Suprapubic skin (tissue), 4 donors: ENCODE results near the gene RFESD.

ENCODE experiments used
- CTCF ChIP-seq, 2 donors: fragments of 200-600 bp in 1 of 2; fragments of 450-650 bp in 1 of 2; sonication (generic) in 1 of 2; IDR thresholded peaks; one replicate each; pipeline ENCODE4 v1.5.1; 2016 to 2019; ENCODE audit warnings: antibody characterized with exemption in 2 of 2, mild to moderate bottlenecking in 1 of 2, moderate library complexity in 1 of 2
- EP300 ChIP-seq: sonication (generic); formaldehyde crosslinking; IDR thresholded peaks from one replicate; pipeline ENCODE4 v1.6.1; 2017; ENCODE audit warnings: antibody characterized with exemption
- POLR2AphosphoS5 ChIP-seq, 3 donors: sonication (generic); formaldehyde crosslinking; IDR thresholded peaks; one replicate each; pipeline ENCODE4 v1.6.1; 2017; ENCODE audit warnings: antibody characterized with exemption in 3 of 3

GRCh38 chr5:95623706-95624105, 22.9 kb upstream of the RFESD start:
- TF ChIP-seq CTCF (IDR thresholded peaks at IDR 0.05) (no peak), POLR2AphosphoS5 (IDR thresholded peaks at IDR 0.05) (no peak), EP300 (no peak)
